Gastroesophageal sphincter (tissue), 3 donors: Measurements from ENCODE around the gene FAM234A.
"Not testable (repeated sequence)": the region's sequence is repeated elsewhere in the genome, so short reads cannot be mapped to it uniquely, and the experiment has no call there.

ENCODE experiments used
- POLR2A ChIP-seq, 2 donors: fragments of 450-650 bp; IDR thresholded peaks; one replicate each; pipeline ENCODE4 v1.6.1; 2017; ENCODE audit warnings: antibody characterized with exemption in 2 of 2, mild to moderate bottlenecking in 2 of 2, moderate library complexity in 1 of 2
- TF ChIP-seq, protein P1 (sequence below), 4 experiments: fragments of 200-600 bp in 2 of 4; fragments of 450-650 bp in 2 of 4; sonication (generic) in 1 of 4; IDR thresholded peaks; one replicate each; pipeline ENCODE4 v1.5.1; 2017 to 2019; ENCODE audit warnings: antibody characterized with exemption in 4 of 4, mild to moderate bottlenecking in 2 of 4, moderate library complexity in 2 of 4

DNA sequence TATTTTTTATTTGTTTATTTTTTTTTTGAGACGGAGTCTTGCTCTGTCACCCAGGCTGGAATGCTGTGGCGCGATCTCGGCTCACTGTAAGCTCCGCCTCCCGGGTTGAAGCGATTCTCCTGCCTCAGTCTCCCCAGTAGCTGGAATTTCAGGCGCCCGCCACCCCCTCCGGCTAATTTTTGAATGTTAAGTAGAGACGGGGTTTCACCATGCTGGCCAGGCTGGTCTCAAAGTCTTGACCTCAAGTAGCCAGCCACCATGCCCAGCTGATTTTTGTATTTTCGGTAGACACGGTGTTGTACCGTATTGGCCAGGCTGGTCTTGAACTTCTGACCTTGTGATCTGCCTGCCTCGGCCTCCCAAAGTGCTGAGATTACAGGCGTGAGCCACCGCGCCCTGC lies 4.3 kb upstream of the FAM234A start:
- TF ChIP-seq, protein P1, sequence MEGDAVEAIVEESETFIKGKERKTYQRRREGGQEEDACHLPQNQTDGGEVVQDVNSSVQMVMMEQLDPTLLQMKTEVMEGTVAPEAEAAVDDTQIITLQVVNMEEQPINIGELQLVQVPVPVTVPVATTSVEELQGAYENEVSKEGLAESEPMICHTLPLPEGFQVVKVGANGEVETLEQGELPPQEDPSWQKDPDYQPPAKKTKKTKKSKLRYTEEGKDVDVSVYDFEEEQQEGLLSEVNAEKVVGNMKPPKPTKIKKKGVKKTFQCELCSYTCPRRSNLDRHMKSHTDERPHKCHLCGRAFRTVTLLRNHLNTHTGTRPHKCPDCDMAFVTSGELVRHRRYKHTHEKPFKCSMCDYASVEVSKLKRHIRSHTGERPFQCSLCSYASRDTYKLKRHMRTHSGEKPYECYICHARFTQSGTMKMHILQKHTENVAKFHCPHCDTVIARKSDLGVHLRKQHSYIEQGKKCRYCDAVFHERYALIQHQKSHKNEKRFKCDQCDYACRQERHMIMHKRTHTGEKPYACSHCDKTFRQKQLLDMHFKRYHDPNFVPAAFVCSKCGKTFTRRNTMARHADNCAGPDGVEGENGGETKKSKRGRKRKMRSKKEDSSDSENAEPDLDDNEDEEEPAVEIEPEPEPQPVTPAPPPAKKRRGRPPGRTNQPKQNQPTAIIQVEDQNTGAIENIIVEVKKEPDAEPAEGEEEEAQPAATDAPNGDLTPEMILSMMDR (IDR thresholded peaks at IDR 0.05), result not testable (repeated sequence)
- TF ChIP-seq POLR2A (IDR thresholded peaks at IDR 0.05), result not testable (repeated sequence)
